C4-2B (cell line): ENCODE measurements around the gene KRTAP16-1.
"Not testable (repeated sequence)": the region's sequence is repeated elsewhere in the genome, so short reads cannot be mapped to it uniquely, and the experiment has no call there.

Experiments
- ZFX ChIP-seq: fragments of 450-650 bp; IDR thresholded peaks from 2 replicates; pipeline ENCODE4 v1.6.1; 2017
- TF ChIP-seq, protein P1 (sequence below): fragments of 450-650 bp; conservative IDR thresholded peaks from 2 replicates; pipeline ENCODE4 v1.5.1; 2017; ENCODE audit warnings: mild to moderate bottlenecking

DNA sequence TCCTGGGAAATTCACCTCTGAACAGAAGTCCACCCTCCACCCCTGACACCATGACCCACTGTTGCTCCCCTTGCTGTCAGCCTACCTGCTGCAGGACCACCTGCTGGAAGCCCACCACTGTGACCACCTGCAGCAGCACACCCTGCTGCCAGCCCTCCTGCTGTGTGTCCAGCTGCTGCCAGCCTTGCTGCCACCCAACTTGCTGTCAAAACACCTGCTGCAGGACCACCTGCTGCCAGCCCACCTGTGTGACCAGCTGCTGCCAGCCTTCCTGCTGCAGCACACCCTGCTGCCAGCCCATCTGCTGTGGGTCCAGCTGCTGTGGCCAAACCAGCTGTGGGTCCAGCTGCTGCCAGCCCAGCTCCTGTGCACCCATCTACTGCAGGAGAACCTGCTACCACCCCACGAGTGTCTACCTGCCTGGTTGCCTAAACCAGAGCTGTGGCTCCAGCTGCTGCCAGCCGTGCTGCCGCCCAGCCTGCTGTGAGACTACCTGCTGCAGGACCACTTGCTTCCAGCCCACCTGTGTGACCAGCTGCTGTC is 33.4 kb downstream of the KRTAP16-1 start, which contains the start of gene KRTAP9-7:
- TF ChIP-seq, protein P1, sequence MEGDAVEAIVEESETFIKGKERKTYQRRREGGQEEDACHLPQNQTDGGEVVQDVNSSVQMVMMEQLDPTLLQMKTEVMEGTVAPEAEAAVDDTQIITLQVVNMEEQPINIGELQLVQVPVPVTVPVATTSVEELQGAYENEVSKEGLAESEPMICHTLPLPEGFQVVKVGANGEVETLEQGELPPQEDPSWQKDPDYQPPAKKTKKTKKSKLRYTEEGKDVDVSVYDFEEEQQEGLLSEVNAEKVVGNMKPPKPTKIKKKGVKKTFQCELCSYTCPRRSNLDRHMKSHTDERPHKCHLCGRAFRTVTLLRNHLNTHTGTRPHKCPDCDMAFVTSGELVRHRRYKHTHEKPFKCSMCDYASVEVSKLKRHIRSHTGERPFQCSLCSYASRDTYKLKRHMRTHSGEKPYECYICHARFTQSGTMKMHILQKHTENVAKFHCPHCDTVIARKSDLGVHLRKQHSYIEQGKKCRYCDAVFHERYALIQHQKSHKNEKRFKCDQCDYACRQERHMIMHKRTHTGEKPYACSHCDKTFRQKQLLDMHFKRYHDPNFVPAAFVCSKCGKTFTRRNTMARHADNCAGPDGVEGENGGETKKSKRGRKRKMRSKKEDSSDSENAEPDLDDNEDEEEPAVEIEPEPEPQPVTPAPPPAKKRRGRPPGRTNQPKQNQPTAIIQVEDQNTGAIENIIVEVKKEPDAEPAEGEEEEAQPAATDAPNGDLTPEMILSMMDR, result not testable (repeated sequence)
- not testable (repeated sequence) for TF ChIP-seq ZFX
